Stomach (tissue), 19 donors: ENCODE results near the gene DRICH1. TPM values are rescaled to one million over a fixed set of nuclear protein-coding genes. Genes with fewer than 3 reads are reported as not detected.
"Not testable (repeated sequence)": the region's sequence is repeated elsewhere in the genome, so short reads cannot be mapped to it uniquely, and the experiment has no call there.

Experiments
- DNase-seq, 2 donors: peaks; one replicate each; pipeline versions ENCODE4 v3.0.0 to v3.0.0-alpha.2; 2013 to 2019
- H3K27ac ChIP-seq, 5 donors: fragments of 200-600 bp in 4 of 5; sonication (generic) in 4 of 5; one replicate each; pipeline ENCODE4 v1.5.1; 2013 to 2019; ENCODE audit warnings: mild to moderate bottlenecking in 1 of 5, moderate library complexity in 1 of 5
- H3K27me3 ChIP-seq, 3 donors: fragments of 200-600 bp; sonication (generic); one replicate each; pipeline ENCODE4 v1.5.1; 2017 to 2019; ENCODE audit warnings: mixed run types in 1 of 3
- H3K36me3 ChIP-seq, 4 donors: fragments of 200-600 bp; sonication (generic); 1 replicate in 3 of 4; 2 replicates in 1 of 4; pipeline ENCODE4 v1.5.1; 2016 to 2019
- H3K4me1 ChIP-seq, 4 donors: fragments of 200-600 bp; sonication (generic); one replicate each; pipeline ENCODE4 v1.5.1; 2016 to 2019
- H3K4me3 ChIP-seq, 4 donors: fragments of 200-600 bp; sonication (generic) in 3 of 4; one replicate each; pipeline ENCODE4 v1.5.1; 2016 to 2019; ENCODE audit warnings: mild to moderate bottlenecking in 1 of 4
- H3K9me3 ChIP-seq, 4 donors: fragments of 200-600 bp; sonication (generic); one replicate each; pipeline ENCODE4 v1.5.1; 2016 to 2019
- EP300 ChIP-seq: sonication (generic); formaldehyde crosslinking; IDR thresholded peaks from one replicate; pipeline ENCODE4 v1.6.1; 2017; ENCODE audit warnings: antibody characterized with exemption
- POLR2A ChIP-seq, 4 donors: fragments of 450-650 bp; IDR thresholded peaks; one replicate each; pipeline ENCODE4 v1.6.1; 2016; ENCODE audit warnings: antibody characterized with exemption in 4 of 4, control low read depth in 2 of 4, mild to moderate bottlenecking in 1 of 4, moderate library complexity in 1 of 4
- POLR2AphosphoS5 ChIP-seq, 3 donors: sonication (generic); formaldehyde crosslinking; IDR thresholded peaks; one replicate each; pipeline ENCODE4 v1.6.1; 2016; ENCODE audit warnings: antibody characterized with exemption in 3 of 3
- WGBS, 5 donors: extraction: QIAGEN DNeasy Blood & Tissue Kit in 3 of 5; methylation state at CpG; one replicate each; pipeline versions ENCODE4 v1.1.5 to v1.1.7; 2013 to 2018; 5-methylcytosine and 5-hydroxymethylcytosine counted together
- intact Hi-C: fragments of 100-400 bp; cut with DNase I; formaldehyde crosslinking; loops from one replicate; pipeline ENCODE4 v1.15.1; 2023; ENCODE audit warnings: low total_unique reads
- long read RNA-seq, 10 donors: transcript quantifications; one replicate each; lab custom pipeline, GENCODE V29; 2026
- polyA plus RNA-seq, 3 donors: library from polyadenylated mRNA; stranded (reverse); fragments of 200-250 nt; gene quantifications; one replicate each; pipeline ENCODE4 v1.2.3, GENCODE V29; 2013
- total RNA-seq, 5 donors: library from RNA; depleted of rRNA; stranded (reverse); fragments of >200 nt; gene quantifications; one replicate each; pipeline versions ENCODE4 v1.1.0 to v1.2.3, GENCODE V29; 2014 to 2016
- TF ChIP-seq, protein P1 (sequence below), 7 experiments: fragments of 450-650 bp in 4 of 7; fragments of 200-600 bp in 3 of 7; sonication (generic) in 3 of 7; IDR thresholded peaks; one replicate each; pipeline ENCODE4 v1.5.1; 2016 to 2019; ENCODE audit warnings: antibody characterized with exemption in 7 of 7, control low read depth in 2 of 7, mild to moderate bottlenecking in 1 of 7
- donor health status: healthy with polysubstance abuse.
- donor health status: Bipolar disorder and iron deficiency.
- donor health status: healthy.

DRICH1 gene, protein sequence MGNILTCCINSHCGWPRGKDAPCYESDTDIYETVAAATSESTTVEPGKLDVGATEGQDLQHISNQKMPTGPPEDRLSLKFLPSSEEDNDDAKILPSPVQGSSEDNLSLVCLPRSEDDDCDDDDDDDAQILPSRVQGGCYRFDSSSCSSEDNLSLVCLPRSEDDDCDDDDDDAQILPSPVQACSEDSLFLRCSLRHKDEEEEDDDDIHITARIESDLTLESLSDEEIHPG
- total RNA-seq (10 to 100 TPM in 1 of 5 donors, under 1 TPM in 1, not detected in 3; 0.92 to 49.0 TPM), polyA plus RNA-seq (under 1 TPM in 2 of 3 donors, not detected in 1; 0.28 to 0.93 TPM)
- long read RNA-seq, donor 1, result 0 reads
- long read RNA-seq, donor 2, result 0 reads
- long read RNA-seq, donor 3, result 0 reads
- long read RNA-seq, donor 4, result 0 reads
- long read RNA-seq, donor 5, result 0 reads
- long read RNA-seq, donor 6, result 0 reads
- long read RNA-seq, donor 7, result 0 reads
- long read RNA-seq, donor 8, result 0 reads
- long read RNA-seq, donor 9, result 0 reads
- long read RNA-seq, donor 10, result 0 reads

DNA sequence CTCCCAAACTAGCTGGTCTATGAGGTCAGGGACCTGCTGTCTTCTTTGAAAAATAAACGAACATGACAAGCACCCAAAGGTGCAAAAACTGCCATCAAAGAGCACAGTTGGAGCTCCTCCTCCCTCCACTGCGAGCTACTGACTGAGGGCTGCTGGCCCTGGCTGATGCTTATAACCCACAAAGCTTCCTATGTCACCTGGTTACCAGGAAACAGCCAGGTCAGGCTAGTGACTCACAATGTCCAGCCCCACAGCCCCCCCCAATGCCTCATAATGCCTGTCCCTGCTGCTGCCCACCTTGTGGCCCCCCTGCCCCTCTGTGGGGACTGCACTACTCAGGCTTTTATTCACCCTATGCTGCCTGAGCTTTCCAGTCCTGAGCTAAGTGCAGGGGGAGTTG is at the start of gene DRICH1:
TSS of gene DRICH1 (minus strand) at position 144 of the 400 bp plus-strand sequence. CDS start 298 bp downstream, outside the sequence.
- no peaks in the 10 kb centered on the region for H3K27me3 ChIP-seq
- no peak within 1 kb of the TSS for H3K27ac ChIP-seq
- intact Hi-C loops, result no loop called here
- H3K9me3 ChIP-seq, result no peaks in the 10 kb centered on the region
- H3K4me3 ChIP-seq, result no peak within 1 kb of the TSS
- H3K4me1 ChIP-seq, result no peaks in the 10 kb centered on the region
- H3K36me3 ChIP-seq, result peaks cover 0 to 25% (median 3%) of the 10 kb centered on the region in 4 donors
- DNase-seq, result no peak
- 58 to 73% (median 59%) methylated on average over 2 of the region's 2 CpGs for WGBS, 5 donors
- TF ChIP-seq POLR2A (IDR thresholded peaks at IDR 0.05) (no peak), POLR2AphosphoS5 (IDR thresholded peaks at IDR 0.05) (no peak), EP300 (no peak)
- TF ChIP-seq, protein P1, sequence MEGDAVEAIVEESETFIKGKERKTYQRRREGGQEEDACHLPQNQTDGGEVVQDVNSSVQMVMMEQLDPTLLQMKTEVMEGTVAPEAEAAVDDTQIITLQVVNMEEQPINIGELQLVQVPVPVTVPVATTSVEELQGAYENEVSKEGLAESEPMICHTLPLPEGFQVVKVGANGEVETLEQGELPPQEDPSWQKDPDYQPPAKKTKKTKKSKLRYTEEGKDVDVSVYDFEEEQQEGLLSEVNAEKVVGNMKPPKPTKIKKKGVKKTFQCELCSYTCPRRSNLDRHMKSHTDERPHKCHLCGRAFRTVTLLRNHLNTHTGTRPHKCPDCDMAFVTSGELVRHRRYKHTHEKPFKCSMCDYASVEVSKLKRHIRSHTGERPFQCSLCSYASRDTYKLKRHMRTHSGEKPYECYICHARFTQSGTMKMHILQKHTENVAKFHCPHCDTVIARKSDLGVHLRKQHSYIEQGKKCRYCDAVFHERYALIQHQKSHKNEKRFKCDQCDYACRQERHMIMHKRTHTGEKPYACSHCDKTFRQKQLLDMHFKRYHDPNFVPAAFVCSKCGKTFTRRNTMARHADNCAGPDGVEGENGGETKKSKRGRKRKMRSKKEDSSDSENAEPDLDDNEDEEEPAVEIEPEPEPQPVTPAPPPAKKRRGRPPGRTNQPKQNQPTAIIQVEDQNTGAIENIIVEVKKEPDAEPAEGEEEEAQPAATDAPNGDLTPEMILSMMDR (IDR thresholded peaks at IDR 0.05), result no peak

DNA sequence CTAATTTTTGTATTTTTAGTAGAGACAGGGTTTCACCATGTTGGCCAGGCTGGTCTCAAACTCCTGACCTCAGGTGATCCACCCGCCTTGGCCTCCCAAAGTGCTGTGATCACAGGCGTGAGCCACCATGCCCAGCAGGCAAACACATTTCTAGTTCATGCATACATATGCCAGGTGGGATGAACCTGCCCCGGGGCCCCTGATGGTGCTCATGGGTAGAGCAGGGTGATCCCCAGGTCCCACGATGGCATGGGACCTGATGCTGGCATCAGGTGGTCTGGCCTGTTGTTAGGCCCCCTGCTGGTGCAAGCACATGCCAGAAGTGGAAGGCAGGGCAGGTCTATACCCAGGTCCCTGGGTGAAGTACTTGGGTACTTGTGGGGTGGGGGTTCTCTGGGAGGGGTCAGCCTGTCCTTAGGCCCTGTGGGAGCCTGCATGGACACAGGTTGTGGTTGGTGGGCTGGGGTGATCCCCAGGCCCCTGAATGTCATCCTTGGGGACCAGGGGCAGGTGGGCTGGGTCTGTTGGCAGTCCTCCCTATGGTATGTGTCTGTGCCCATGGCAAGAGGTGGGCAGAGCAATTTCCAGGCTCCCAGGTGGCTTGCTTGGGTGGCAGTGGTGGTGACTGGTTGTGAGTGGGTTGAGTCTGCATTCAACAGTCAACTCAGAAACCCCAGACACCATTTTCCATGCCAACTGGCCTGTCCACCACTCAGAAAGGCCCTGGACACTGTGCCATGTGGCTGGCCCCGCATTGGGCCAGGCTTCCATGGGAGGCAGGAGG is 49.1 kb upstream of the DRICH1 start:
- TF ChIP-seq, protein P1 (IDR thresholded peaks at IDR 0.05), result no peak
- TF ChIP-seq EP300 (no peak), POLR2A (IDR thresholded peaks at IDR 0.05) (no peak), POLR2AphosphoS5 (IDR thresholded peaks at IDR 0.05) (no peak)
- peak in 1 of 2 donors; percentile 9 for DNase-seq
- Histone ChIP-seq H3K27ac (no peak overlapping the region), H3K4me3 (no peak overlapping the region), H3K27me3 (no peaks in the 10 kb centered on the region), H3K36me3 (peaks cover 11 to 62% (median 55%) of the 10 kb centered on the region in 4 donors), H3K4me1 (peaks cover 0 to 4% (median under 1%) of the 10 kb centered on the region in 4 donors), H3K9me3 (no peaks in the 10 kb centered on the region)
- intact Hi-C loops, result no loop called here
- 85 to 99% (median 97%) methylated on average over 3 to 5 of the region's 5 CpGs for WGBS, 5 donors

DNA sequence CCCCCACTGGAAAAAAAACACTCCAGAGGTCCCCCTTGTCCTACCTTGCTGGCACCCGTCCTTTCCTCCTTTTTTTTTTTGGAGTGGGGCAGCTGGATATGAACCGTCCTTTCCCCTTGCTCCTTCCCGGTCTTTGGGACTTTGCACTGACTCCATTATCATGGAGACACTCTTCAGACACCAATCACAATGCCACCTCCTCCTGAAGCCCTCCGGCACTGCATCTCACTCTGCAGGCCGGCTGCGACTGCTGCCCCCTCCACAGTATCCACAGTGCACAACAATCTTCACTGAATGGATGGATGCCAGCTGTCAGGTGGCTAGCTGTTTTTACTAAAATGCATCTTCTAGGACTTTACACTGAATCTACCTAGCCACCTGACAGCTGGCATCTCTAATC is 46.0 kb upstream of the DRICH1 start:
- peaks cover 8 to 55% (median 47%) of the 10 kb centered on the region in 4 donors for H3K36me3 ChIP-seq
- H3K9me3 ChIP-seq, result no peaks in the 10 kb centered on the region
- 86 to 96% (median 90%) methylated on average over 6 of the region's 6 CpGs for WGBS, 5 donors
- intact Hi-C loops, result no loop called here
- H3K27ac ChIP-seq, result no peak overlapping the region
- TF ChIP-seq, protein P1 (IDR thresholded peaks at IDR 0.05), result no peak
- no peak for TF ChIP-seq POLR2A (IDR thresholded peaks at IDR 0.05)
- TF ChIP-seq POLR2AphosphoS5 (IDR thresholded peaks at IDR 0.05), result no peak
- TF ChIP-seq EP300, result no peak
- DNase-seq, result no peak
- H3K27me3 ChIP-seq, result no peaks in the 10 kb centered on the region
- H3K4me3 ChIP-seq, result no peak overlapping the region
- H3K4me1 ChIP-seq, result peaks cover 0 to 20% (median 8%) of the 10 kb centered on the region in 4 donors

DNA sequence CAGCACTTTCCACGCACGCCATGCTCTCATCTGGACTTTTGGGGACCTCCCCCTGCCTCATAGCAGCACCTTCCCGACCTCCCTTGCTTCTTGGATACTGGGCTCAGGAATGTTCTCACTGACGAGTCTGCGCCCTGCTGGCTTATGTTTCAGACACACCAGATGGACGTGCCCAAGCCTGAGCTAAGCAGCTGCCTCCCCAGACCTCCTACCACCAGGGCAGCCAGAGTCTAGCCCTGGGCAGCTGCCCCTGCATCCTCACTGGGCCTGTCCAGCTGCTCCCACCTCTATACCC is 45.5 kb upstream of the DRICH1 start:
- intact Hi-C loops, result no loop called here
- Histone ChIP-seq H3K27ac (no peak overlapping the region), H3K9me3 (no peaks in the 10 kb centered on the region), H3K36me3 (peaks cover 4 to 50% (median 42%) of the 10 kb centered on the region in 4 donors), H3K4me1 (peaks cover 0 to 20% (median 8%) of the 10 kb centered on the region in 4 donors), H3K4me3 (no peak overlapping the region), H3K27me3 (no peaks in the 10 kb centered on the region)
- 84 to 90% (median 86%) methylated on average over 6 of the region's 6 CpGs for WGBS, 5 donors
- TF ChIP-seq POLR2A (IDR thresholded peaks at IDR 0.05), result no peak
- no peak for TF ChIP-seq POLR2AphosphoS5 (IDR thresholded peaks at IDR 0.05)
- TF ChIP-seq, protein P1 (IDR thresholded peaks at IDR 0.05), result no peak
- TF ChIP-seq EP300, result no peak
- no peak for DNase-seq

DNA sequence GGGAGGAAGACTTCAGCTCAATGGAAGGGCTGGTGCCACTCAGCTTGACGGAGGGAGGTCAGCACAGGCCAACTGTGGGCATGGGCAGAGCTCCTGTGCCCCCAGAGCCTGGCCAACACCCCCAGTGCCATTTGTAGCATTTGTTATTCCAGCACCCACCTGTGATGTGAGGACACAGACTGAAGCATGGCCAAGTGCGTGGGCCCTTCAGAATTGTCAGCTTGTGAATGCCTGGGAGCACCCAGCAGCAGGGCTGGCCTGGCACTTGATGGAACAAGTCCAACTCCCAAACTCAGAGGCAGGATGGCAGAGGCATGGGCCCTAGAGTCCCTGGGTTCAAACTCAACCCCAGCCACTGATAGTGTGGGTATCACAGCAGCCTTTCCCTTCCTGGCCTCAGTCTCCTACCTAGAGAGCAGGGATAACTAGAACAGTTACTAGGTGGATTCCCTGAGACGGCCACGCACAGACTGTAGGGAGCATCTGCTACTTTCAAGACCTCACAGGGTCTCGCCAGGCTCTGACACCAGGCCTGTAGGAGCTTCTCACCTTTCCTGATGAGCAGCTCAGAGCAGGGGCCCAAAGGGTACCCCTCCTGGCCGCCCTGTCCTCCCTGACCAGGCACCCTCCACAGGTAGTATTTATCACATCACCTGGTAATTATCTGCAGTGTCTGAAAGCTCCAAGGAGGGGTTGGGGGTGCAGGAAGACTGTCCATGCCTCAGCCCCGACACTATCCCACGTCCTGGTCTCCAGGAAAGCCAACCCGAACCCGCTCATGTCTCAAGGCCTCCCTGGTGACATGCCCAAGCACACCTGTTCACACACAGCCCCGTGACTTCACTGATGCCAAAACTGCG is 45.0 kb upstream of the DRICH1 start:
- H3K9me3 ChIP-seq, H3K27ac ChIP-seq, H3K27me3 ChIP-seq, intact Hi-C loops, H3K4me3 ChIP-seq, DNase-seq: not testable (repeated sequence)
- 94 to 98% (median 94%) methylated on average over 12 of the region's 12 CpGs for WGBS, 5 donors
- Histone ChIP-seq H3K4me1 (peaks cover 0 to 20% (median 8%) of the 10 kb centered on the region in 4 donors), H3K36me3 (peaks cover 4 to 46% (median 38%) of the 10 kb centered on the region in 4 donors)
